Stomach (tissue), 4 donors: ENCODE data around the gene MCF2L.

Experiments
- CTCF ChIP-seq, 7 experiments: fragments of 450-650 bp in 4 of 7; fragments of 200-600 bp in 3 of 7; sonication (generic) in 3 of 7; IDR thresholded peaks; one replicate each; pipeline ENCODE4 v1.5.1; 2016 to 2019; ENCODE audit warnings: antibody characterized with exemption in 7 of 7, control low read depth in 2 of 7, mild to moderate bottlenecking in 1 of 7
- POLR2A ChIP-seq, 4 donors: fragments of 450-650 bp; IDR thresholded peaks; one replicate each; pipeline ENCODE4 v1.6.1; 2016; ENCODE audit warnings: antibody characterized with exemption in 4 of 4, control low read depth in 2 of 4, mild to moderate bottlenecking in 1 of 4, moderate library complexity in 1 of 4

- TF ChIP-seq CTCF (IDR thresholded peaks at IDR 0.05) (no peak), POLR2A (IDR thresholded peaks at IDR 0.05) (no peak)
Observed at GRCh38 chr13:113040031-113040430, 71.0 kb downstream of the MCF2L start.
